Activated CD4-positive, alpha-beta T cell treated with anti-CD3 and anti-CD28 coated beads, Interleukin-2, amount 10 ng/mL, durations not matched to agents 24 days and 14 days (primary cell): ENCODE data around the gene ASAP2. TPM values are rescaled to one million over a fixed set of nuclear protein-coding genes. Genes with fewer than 3 reads are reported as not detected.

Experiments used
- DNase-seq: peaks from one replicate; pipeline ENCODE4 v3.0.0; 2022
- H3K27ac Mint-ChIP-seq: one replicate; pipeline ENCODE4 v1.8.0; 2022; ENCODE audit warnings: mild to moderate bottlenecking, mixed read lengths
- H3K27me3 Mint-ChIP-seq: one replicate; pipeline ENCODE4 v1.8.0; 2022; ENCODE audit warnings: mixed read lengths
- H3K36me3 Mint-ChIP-seq: one replicate; pipeline ENCODE4 v1.8.0; 2022; ENCODE audit warnings: low read depth, mild to moderate bottlenecking, mixed read lengths
- H3K4me1 Mint-ChIP-seq: one replicate; pipeline ENCODE4 v1.8.0; 2021; ENCODE audit warnings: mixed read lengths
- H3K4me3 Mint-ChIP-seq: one replicate; pipeline ENCODE4 v1.8.0; 2022; ENCODE audit warnings: mild to moderate bottlenecking, moderate library complexity, mixed read lengths
- H3K9me3 Mint-ChIP-seq: one replicate; pipeline ENCODE4 v1.8.0; 2021; ENCODE audit warnings: mixed read lengths
- intact Hi-C: fragments of 100-400 bp; cut with micrococcal nuclease; formaldehyde crosslinking; loops from one replicate; pipeline ENCODE4 v1.15.1; 2023
- total RNA-seq: library from RNA; stranded (reverse); gene quantifications from 2 replicates; pipeline ENCODE4 v1.2.3, GENCODE V29; 2022

ASAP2 gene
- total RNA-seq, 1 donor from 2014 or later: 0.40 TPM

DNA sequence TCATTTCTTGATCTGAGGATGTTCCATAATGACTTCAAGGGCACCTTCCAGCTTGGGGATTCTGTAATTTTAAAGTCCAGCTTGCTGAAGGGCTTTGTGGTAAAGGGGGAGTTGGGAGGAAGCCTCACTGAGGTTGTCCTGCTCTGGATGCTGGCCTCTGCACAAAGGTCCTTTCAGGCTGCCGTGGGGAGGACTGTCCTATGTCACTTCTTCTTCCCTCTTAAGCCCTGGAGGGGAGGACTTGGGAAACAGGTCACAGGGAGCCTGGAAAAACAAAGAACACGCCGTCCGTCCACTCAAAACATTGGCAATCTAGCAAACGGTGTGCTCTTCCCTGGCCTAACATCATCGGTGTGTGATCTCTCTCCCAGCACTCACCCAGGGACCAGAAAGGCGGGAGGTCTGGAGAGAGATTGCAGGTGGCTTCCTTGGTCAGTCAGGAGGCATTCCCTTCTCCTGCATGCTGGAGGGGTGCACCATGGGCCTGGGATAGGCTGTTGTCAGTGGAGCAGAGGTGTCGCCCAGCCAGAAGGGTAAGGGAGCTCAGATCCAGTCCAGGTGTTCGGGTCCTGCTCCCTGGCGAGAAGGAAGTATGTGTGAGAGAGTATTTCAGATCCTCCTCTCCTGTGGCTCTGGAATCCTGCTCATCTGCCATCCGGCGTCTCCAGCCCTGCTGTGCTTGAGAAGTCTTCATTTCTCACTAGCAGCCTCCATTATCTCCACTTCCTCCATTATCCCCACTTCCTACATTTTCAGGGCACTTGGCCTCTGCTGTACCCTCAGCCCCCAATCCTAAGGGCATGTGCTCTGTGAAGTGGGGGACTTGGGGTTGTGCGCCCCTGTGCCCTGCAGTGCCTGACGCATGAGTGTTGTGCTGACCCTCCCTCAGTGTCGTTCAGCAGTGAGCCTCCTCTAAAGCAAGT is 20.1 kb downstream of the ASAP2 start:
- H3K27me3 Mint-ChIP-seq: peaks cover 5% of the 10 kb centered on the region
- H3K9me3 Mint-ChIP-seq: no peaks in the 10 kb centered on the region
- no peak overlapping the region for H3K4me3 Mint-ChIP-seq
- no peak for DNase-seq
- intact Hi-C loops: no loop called here
- H3K36me3 Mint-ChIP-seq: no peaks in the 10 kb centered on the region
- H3K4me1 Mint-ChIP-seq: no peaks in the 10 kb centered on the region
- no peak overlapping the region for H3K27ac Mint-ChIP-seq

DNA sequence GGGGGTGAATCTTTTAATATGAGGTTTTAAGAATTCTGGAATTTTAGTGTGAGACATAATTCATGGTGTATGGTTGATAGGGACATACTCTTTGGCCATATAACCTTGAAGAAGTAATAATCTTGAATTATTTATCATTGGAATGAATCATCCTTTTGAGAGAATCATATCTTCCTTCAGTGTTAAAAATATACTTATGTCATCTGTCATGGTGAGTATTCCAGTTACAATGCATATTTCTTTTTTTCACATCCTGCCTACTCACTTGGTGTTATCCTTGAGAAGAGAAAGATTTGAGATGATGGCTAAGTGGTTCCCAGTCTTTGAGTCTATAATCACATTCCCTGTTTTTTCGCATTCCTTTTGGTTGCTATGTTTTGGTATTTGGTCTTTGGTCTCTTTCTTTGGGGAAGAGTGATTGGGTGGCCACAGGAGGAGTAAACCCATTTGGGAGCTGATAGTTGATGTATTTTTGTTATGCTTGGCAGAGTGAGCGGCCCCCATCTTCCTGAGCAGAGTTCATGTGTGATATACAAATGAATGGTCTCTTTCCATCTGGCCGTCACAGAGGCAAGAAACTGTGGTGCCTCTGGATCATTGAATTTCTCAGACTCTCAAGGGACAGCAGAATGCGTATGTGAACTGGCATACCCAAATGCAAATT is 21.6 kb downstream of the ASAP2 start:
- no peak overlapping the region for H3K4me3 Mint-ChIP-seq
- H3K36me3 Mint-ChIP-seq: no peaks in the 10 kb centered on the region
- no peak overlapping the region for H3K27ac Mint-ChIP-seq
- no peaks in the 10 kb centered on the region for H3K9me3 Mint-ChIP-seq
- H3K27me3 Mint-ChIP-seq: peaks cover 6% of the 10 kb centered on the region
- no peak for DNase-seq
- H3K4me1 Mint-ChIP-seq: no peaks in the 10 kb centered on the region
- intact Hi-C loops: no loop called here

DNA sequence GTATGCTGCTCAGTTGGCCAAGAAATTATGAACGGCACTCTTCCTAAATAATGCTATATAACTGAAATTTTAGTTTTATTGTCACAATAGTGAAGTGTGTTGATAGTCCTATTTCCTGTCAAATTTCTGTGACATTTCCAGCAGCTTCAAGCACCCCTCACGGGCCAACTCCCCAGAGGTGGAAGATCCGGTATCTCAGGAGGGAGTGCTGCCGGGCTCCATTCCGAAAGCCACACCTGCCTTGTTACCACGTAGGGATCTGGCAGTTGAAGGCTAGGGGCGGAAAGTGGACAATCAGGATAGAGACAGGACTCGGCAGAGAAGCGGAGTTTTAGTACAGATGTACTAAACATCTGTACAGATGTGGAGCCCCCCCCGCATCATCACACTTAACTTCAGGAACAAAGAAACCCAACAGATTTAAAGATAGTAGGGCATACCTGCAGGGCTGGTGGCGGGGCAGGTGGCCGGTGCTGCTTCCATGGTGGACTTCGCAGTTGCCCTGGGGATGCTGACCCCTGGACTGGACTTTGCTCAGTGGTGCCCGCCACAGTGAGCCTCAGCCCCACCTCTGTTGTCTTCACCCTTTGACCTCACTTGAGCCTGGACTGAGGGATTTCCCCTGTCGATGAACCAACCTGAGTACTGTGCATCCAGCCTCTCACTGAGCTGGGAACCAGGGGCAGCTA is 22.3 kb downstream of the ASAP2 start:
- no peak overlapping the region for H3K27ac Mint-ChIP-seq
- no peaks in the 10 kb centered on the region for H3K9me3 Mint-ChIP-seq
- no peak overlapping the region for H3K4me3 Mint-ChIP-seq
- intact Hi-C loops: no loop called here
- no peak for DNase-seq
- no peaks in the 10 kb centered on the region for H3K4me1 Mint-ChIP-seq
- peaks cover 6% of the 10 kb centered on the region for H3K27me3 Mint-ChIP-seq
- H3K36me3 Mint-ChIP-seq: no peaks in the 10 kb centered on the region

DNA sequence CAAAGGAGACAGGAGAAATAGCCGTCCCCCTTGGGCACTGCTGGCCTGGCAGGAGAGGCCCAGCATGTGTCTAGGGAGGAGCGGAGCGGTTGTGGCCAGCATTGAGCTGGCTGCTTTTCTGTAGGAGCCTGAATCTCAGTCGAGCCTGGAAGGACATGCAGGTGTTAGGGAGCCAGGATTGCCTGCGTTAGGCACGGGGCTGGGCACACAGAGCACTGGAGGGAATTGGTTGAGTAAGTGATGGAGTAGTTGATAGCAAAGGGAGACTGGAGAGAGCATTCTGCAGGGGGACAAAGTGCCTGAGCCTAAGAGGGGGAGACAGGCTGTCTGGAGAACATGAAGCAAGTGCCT is 22.8 kb downstream of the ASAP2 start:
- no peaks in the 10 kb centered on the region for H3K9me3 Mint-ChIP-seq
- intact Hi-C loops: no loop called here
- H3K4me3 Mint-ChIP-seq: no peak overlapping the region
- no peak for DNase-seq
- peaks cover 3% of the 10 kb centered on the region for H3K4me1 Mint-ChIP-seq
- H3K27ac Mint-ChIP-seq: no peak overlapping the region
- peaks cover 6% of the 10 kb centered on the region for H3K27me3 Mint-ChIP-seq
- no peaks in the 10 kb centered on the region for H3K36me3 Mint-ChIP-seq

DNA sequence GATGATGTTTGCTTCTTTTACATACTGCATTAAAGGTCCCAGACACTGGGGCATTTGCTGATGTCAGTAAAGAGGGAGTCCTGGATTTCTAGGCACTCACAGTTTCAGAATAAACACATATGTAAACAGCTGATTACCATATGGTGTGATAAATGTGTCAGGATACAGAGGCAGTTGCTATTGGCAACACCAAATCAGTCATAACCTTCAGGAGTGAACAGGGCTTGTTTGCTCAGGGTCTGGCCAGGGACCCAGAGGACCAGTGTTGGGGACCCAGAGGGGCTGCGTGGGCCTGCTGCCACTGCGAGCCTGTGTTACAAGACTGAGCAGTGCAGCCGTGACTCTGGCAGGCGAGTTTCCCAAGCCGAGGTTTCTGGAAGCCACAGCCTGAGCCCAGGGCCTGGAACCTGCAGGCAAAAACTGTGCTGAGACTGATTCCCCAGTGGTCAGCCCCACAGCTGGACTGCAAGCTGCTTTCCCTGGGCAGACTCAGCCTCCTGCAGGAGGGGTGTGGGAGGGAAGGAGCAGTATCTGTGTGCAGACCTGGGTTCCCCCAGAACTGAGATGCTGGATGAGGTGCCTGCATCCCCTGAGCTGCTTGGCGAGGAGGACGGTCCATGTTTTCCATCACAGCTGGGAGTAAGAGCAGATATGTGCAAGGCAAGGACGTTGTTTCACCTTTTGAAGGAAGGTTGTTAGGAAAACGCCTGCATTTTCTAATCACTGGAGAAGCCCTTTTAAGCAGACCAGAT is 23.6 kb downstream of the ASAP2 start:
- Mint-ChIP-seq H3K9me3 (no peaks in the 10 kb centered on the region), H3K4me1 (peaks cover 7% of the 10 kb centered on the region), H3K27ac (no peak overlapping the region), H3K36me3 (no peaks in the 10 kb centered on the region), H3K4me3 (no peak overlapping the region), H3K27me3 (peaks cover 6% of the 10 kb centered on the region)
- intact Hi-C loops: no loop called here
- DNase-seq: no peak

DNA sequence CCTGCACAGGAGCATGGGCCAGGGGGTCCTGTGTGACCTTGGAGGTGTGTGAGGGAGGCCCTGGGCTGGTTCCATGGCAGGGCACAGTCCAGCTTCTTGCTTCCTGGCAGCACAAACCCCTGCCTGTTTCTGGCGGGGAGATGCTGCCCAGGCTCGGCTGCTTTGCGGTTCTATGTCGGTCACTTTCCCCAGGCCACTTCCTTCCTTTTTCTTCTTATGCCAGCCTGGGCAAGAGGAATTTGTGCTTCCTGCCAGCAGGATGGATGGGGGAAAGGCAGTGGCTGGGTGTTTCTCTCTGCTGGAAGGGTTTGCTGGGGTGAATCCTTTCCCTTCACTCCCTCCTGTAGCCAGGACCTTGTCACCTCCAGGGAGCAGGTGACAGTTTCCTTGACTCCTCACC is 24.3 kb downstream of the ASAP2 start:
- peaks cover 6% of the 10 kb centered on the region for H3K27me3 Mint-ChIP-seq
- H3K4me3 Mint-ChIP-seq: no peak overlapping the region
- no peaks in the 10 kb centered on the region for H3K9me3 Mint-ChIP-seq
- H3K36me3 Mint-ChIP-seq: no peaks in the 10 kb centered on the region
- H3K27ac Mint-ChIP-seq: no peak overlapping the region
- H3K4me1 Mint-ChIP-seq: peaks cover 7% of the 10 kb centered on the region
- intact Hi-C loops: no loop called here
- DNase-seq: no peak

DNA sequence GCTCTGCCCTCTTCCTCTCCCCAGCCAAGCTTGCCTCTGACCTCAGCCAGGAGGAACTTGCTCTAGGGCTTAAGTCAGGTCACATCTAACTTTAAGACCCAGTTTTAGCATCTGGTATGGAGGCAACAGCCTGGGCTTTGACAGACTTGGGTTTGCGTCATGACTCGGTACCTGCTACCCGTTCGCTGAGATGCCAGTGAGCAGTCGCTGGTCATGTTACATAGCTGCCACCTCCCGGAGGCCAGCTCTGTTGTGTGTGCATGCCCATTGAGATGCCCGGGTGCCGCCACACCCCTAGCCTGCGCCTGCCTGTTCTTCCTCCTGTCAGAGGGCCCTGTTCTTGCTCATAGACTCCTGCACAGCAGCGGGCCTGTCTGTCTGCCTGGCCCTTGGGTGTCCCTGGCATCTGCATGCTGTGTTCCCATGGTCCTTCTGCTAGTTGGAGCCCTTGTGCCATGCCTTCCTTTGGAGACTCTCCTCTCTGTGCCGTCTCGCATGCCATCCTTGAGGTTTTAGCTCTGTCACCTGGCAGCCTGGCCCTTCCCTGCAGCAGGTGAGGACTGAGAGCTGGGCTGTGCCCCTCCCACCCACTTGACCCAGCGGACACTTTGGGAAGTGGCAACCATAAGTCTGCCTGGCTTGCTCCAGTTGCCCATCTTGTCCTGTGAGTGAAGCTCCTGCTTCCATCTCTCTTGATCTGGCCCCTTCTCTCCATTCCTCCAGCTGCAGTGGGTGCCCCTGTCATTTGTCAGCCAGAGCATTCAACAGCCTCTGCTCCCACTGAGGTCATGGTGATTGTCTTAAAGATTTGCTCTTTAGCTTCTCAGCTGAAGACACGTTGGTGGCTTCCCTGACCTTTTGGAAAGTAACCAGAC is 24.9 kb downstream of the ASAP2 start:
- H3K27ac Mint-ChIP-seq: no peak overlapping the region
- H3K4me3 Mint-ChIP-seq: no peak overlapping the region
- H3K36me3 Mint-ChIP-seq: no peaks in the 10 kb centered on the region
- H3K27me3 Mint-ChIP-seq: peaks cover 6% of the 10 kb centered on the region
- intact Hi-C loops: no loop called here
- no peaks in the 10 kb centered on the region for H3K9me3 Mint-ChIP-seq
- no peak for DNase-seq
- H3K4me1 Mint-ChIP-seq: peaks cover 7% of the 10 kb centered on the region

DNA sequence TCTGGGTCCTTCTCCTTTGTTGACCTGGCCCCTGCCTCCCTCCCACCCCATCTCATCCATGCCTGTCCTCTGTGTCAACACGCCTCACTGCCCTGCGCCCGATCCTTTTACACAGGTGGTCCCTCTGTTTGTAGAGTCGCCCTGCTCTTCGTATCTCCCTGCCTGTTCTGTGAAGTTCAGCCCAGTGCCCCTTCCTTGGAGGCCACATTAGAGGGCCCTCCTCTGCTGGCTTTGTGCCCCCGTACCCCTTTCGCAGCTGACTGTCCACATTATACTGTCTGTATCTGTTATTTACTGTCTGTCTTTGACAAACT is 25.5 kb downstream of the ASAP2 start:
- H3K4me3 Mint-ChIP-seq: no peak overlapping the region
- no peaks in the 10 kb centered on the region for H3K9me3 Mint-ChIP-seq
- no peak overlapping the region for H3K27ac Mint-ChIP-seq
- H3K4me1 Mint-ChIP-seq: peaks cover 7% of the 10 kb centered on the region
- DNase-seq: no peak
- no peaks in the 10 kb centered on the region for H3K36me3 Mint-ChIP-seq
- intact Hi-C loops: no loop called here
- H3K27me3 Mint-ChIP-seq: peaks cover 6% of the 10 kb centered on the region

DNA sequence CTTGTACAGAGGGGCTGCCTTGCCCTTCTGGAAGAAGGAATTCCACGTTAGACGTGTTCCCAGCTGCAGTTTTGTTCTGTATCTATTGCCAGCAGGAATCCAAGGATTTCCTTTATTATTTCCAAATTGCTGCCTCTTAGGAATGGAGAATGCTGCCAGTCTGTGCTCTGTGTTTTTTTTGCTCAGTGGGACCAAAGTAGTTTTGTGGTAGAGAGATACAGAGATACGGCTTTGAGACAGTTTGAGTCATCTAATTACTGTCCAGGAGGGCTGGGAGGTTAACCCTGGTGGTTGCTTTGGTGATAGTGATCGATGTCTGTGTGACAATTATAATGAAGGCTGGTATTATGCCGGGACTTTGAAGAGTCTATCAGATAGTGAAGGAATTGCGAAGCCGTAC is 26.3 kb downstream of the ASAP2 start:
- H3K27me3 Mint-ChIP-seq: peaks cover 6% of the 10 kb centered on the region
- no peak for DNase-seq
- H3K36me3 Mint-ChIP-seq: no peaks in the 10 kb centered on the region
- H3K9me3 Mint-ChIP-seq: no peaks in the 10 kb centered on the region
- H3K4me1 Mint-ChIP-seq: peaks cover 7% of the 10 kb centered on the region
- H3K27ac Mint-ChIP-seq: no peak overlapping the region
- no peak overlapping the region for H3K4me3 Mint-ChIP-seq
- intact Hi-C loops: no loop called here

DNA sequence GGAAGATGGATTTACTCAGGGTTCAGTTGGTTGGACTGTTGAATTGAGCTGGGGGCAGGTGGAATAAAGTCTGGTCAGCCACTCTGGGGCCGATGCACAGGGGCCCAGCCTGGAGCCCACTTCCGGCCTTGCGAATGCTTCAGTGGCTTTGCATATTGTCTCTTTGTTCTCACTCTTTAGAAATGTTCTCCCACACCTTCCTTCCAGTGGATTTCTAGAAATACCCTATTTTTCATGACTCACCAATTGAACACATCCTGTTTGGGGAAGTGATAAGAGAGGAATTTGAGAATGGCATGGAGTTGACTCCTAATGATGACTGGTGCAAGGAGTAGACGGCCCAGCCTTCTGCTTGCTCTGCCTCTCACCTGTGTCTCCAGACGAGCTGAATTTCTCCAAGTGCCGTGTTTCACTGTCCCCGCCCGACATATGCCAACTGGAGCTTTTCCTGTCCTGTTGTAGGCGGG is 28.1 kb downstream of the ASAP2 start:
- DNase-seq: no peak
- H3K27me3 Mint-ChIP-seq: peaks cover 5% of the 10 kb centered on the region
- H3K36me3 Mint-ChIP-seq: no peaks in the 10 kb centered on the region
- no peaks in the 10 kb centered on the region for H3K9me3 Mint-ChIP-seq
- intact Hi-C loops: no loop called here
- H3K4me1 Mint-ChIP-seq: peaks cover 7% of the 10 kb centered on the region
- H3K4me3 Mint-ChIP-seq: no peak overlapping the region
- H3K27ac Mint-ChIP-seq: no peak overlapping the region

DNA sequence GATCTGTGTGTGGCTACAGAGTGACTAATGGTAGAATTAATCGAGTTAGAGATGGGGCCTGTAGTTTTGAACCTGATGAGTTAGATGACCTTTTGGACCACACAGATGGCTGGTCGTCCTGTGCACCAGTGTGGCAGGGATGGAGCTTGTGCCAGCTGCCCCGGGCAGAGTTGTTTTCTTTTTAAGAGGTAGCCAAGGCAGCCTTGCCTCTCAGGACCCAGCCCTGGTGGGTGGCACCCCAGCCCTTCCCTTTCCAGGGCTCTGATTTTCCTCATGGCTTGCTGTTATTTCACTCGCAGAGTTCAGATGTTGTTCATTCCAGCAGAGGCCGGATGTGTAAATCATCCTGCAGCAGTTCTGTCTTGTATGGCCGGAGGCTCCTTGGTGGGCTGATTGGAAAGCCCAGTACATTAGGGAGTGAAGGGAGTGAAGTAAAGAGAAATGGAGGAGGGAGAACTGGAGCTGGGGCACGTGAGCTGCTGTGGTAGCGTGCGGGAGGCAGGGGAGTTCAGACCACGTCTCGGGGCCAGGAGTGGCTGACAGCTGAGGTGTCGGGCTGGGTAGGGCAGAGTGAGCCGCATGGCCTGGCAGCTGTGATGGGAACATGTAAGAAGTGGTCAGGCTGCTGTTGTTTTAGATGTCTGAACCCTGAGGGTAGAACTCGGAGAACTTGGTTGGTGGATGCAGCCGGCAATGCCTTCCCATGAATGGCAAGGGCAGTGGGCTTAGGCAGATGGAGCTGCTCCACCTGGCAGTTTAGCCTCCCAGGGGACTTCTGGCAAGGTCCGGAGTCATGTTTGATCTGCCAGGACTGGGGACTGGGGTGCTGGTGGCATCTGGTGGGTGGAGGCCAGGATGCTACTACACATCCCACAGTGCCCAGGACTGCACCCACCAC is 28.8 kb downstream of the ASAP2 start:
- DNase-seq: no peak
- Mint-ChIP-seq H3K4me3 (no peak overlapping the region), H3K9me3 (no peaks in the 10 kb centered on the region), H3K4me1 (peaks cover 7% of the 10 kb centered on the region), H3K27me3 (peaks cover 5% of the 10 kb centered on the region), H3K36me3 (no peaks in the 10 kb centered on the region), H3K27ac (no peak overlapping the region)
- intact Hi-C loops: no loop called here

DNA sequence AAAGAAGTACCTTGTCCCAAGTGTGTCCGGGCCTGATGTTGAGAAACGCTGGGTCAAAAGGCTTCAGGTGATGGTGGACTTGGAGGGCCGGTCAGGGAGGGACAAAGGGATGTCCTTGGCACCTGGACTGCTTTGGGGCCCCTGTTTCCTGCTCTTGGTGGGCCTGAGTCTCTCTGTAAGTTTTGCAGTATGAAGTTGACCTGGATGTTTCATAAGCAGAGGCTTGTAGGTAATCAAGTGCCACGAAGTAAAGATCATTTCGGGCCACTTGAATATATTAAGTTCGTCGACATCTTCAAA is 29.4 kb downstream of the ASAP2 start:
- H3K9me3 Mint-ChIP-seq: no peaks in the 10 kb centered on the region

More for the DNA sequence above, 29.4 kb downstream of the ASAP2 start:
- peaks cover 9% of the 10 kb centered on the region for H3K4me1 Mint-ChIP-seq
- H3K36me3 Mint-ChIP-seq: no peaks in the 10 kb centered on the region
- intact Hi-C loops: no loop called here
- H3K27me3 Mint-ChIP-seq: peaks cover 5% of the 10 kb centered on the region
- no peak overlapping the region for H3K27ac Mint-ChIP-seq
- no peak overlapping the region for H3K4me3 Mint-ChIP-seq
- DNase-seq: no peak
